Endothelial cell of hepatic sinusoid (primary cell): ENCODE data around the gene PLEKHA8.

ENCODE experiments used
- in situ Hi-C: cut with HindIII; loops from 2 replicates; pipeline ENCODE4 v1.10.0; 2017; ENCODE audit warnings: low sequenced_read_pairs

PLEKHA8 gene

GRCh38 chr7:30028216-30028748, at the start of gene PLEKHA8:
Gene PLEKHA8, plus strand, starts transcription at chr7:30028412. Its CDS starts 351 bp downstream, at chr7:30028763.
- in situ Hi-C loops: no loop called here

GRCh38 chr7:29980151-29980550, 48.1 kb upstream of the PLEKHA8 start:
- in situ Hi-C loops: no loop called here

GRCh38 chr7:29987083-29987482, 41.1 kb upstream of the PLEKHA8 start:
- in situ Hi-C loops: no loop called here

GRCh38 chr7:29987811-29988317, 40.3 kb upstream of the PLEKHA8 start:
- in situ Hi-C loops: no loop called here

- in situ Hi-C loops: no loop called here
Observed at GRCh38 chr7:29988424-29989256, 39.6 kb upstream of the PLEKHA8 start.

GRCh38 chr7:29989257-29989995, 38.8 kb upstream of the PLEKHA8 start, which contains the start of gene SCRN1:
Gene SCRN1, minus strand, starts transcription at chr7:29989801. Its CDS starts 20,734 bp downstream, at chr7:29969067.
- in situ Hi-C loops: no loop called here

- in situ Hi-C loops: no loop called here
Observed at GRCh38 chr7:29990931-29991330, 37.3 kb upstream of the PLEKHA8 start.

GRCh38 chr7:29991937-29992336, 36.3 kb upstream of the PLEKHA8 start:
- in situ Hi-C loops: no loop called here

- in situ Hi-C loops: no loop called here
Observed at GRCh38 chr7:29993140-29993539, 35.1 kb upstream of the PLEKHA8 start.

- in situ Hi-C loops: no loop called here
Observed at GRCh38 chr7:29995652-29996051, 32.6 kb upstream of the PLEKHA8 start.

- in situ Hi-C loops: no loop called here
Observed at GRCh38 chr7:29996321-29996720, 31.9 kb upstream of the PLEKHA8 start.

- in situ Hi-C loops: no loop called here
Observed at GRCh38 chr7:29998489-29998888, 29.7 kb upstream of the PLEKHA8 start.

- in situ Hi-C loops: no loop called here
Observed at GRCh38 chr7:30001998-30002397, 26.2 kb upstream of the PLEKHA8 start.

GRCh38 chr7:30003098-30003497, 25.1 kb upstream of the PLEKHA8 start:
- in situ Hi-C loops: no loop called here

- in situ Hi-C loops: no loop called here
Observed at GRCh38 chr7:30005464-30005863, 22.7 kb upstream of the PLEKHA8 start.

- in situ Hi-C loops: loop anchor here (5.0 kb wide), 2 partner anchors 33 to 52 kb away; no protein-coding TSS in a partner anchor
Observed at GRCh38 chr7:30010021-30010420, 18.2 kb upstream of the PLEKHA8 start.

GRCh38 chr7:30012757-30013156, 15.5 kb upstream of the PLEKHA8 start:
- in situ Hi-C loops: loop anchor here (5.0 kb wide), 2 partner anchors 35 to 50 kb away; no protein-coding TSS in a partner anchor

GRCh38 chr7:30018451-30018850, 9.8 kb upstream of the PLEKHA8 start:
- in situ Hi-C loops: no loop called here

- in situ Hi-C loops: no loop called here
Observed at GRCh38 chr7:30019387-30019786, 8.8 kb upstream of the PLEKHA8 start.

GRCh38 chr7:30019960-30020359, 8.3 kb upstream of the PLEKHA8 start:
- in situ Hi-C loops: no loop called here

GRCh38 chr7:30020535-30020934, 7.7 kb upstream of the PLEKHA8 start:
- in situ Hi-C loops: no loop called here
